ENCODE measurements around the gene CPE. TPM values are rescaled to one million over a fixed set of nuclear protein-coding genes. Genes with fewer than 3 reads are reported as not detected.

The CPE gene
- total RNA-seq, 2 donors from 2014 or later = 56.8 to 93.6 TPM

GRCh38 chr4:165384598-165384997 is 5.8 kb downstream of the CPE start:
- no peak for TF ChIP-seq CTCF (IDR thresholded peaks at IDR 0.05)
- peaks cover 0 to 4% of the 10 kb centered on the region in 2 donors for H3K27me3 ChIP-seq
- no peaks in the 10 kb centered on the region for H3K9me3 ChIP-seq
- no peak overlapping the region for H3K27ac ChIP-seq
- DNase-seq (ENCODE audit: low spot score) = no peak
- H3K36me3 ChIP-seq = no peaks in the 10 kb centered on the region
- no peaks in the 10 kb centered on the region for H3K4me1 ChIP-seq
- no peak overlapping the region for H3K4me3 ChIP-seq

- no peaks in the 10 kb centered on the region for H3K36me3 ChIP-seq
- peaks cover 0 to 4% of the 10 kb centered on the region in 2 donors for H3K27me3 ChIP-seq
- DNase-seq (ENCODE audit: low spot score) = no peak
- TF ChIP-seq CTCF (IDR thresholded peaks at IDR 0.05) = no peak
- H3K4me1 ChIP-seq = no peaks in the 10 kb centered on the region
- no peak overlapping the region for H3K27ac ChIP-seq
- no peak overlapping the region for H3K4me3 ChIP-seq
- no peaks in the 10 kb centered on the region for H3K9me3 ChIP-seq
These were observed 6.3 kb downstream of the CPE start for GRCh38 chr4:165385126-165385525.

GRCh38 chr4:165386328-165386727 is 7.5 kb downstream of the CPE start:
- Histone ChIP-seq H3K27me3 (peaks cover 0 to 4% of the 10 kb centered on the region in 2 donors), H3K27ac (no peak overlapping the region), H3K9me3 (no peaks in the 10 kb centered on the region), H3K4me3 (no peak overlapping the region), H3K4me1 (no peaks in the 10 kb centered on the region), H3K36me3 (no peaks in the 10 kb centered on the region)
- no peak for TF ChIP-seq CTCF (IDR thresholded peaks at IDR 0.05)
- DNase-seq (ENCODE audit: low spot score) = no peak

- Histone ChIP-seq H3K4me1 (peaks cover 0 to 2% of the 10 kb centered on the region in 2 donors), H3K27ac (no peak overlapping the region), H3K9me3 (no peaks in the 10 kb centered on the region), H3K36me3 (no peaks in the 10 kb centered on the region), H3K27me3 (peaks cover 0 to 4% of the 10 kb centered on the region in 2 donors), H3K4me3 (no peak overlapping the region)
- no peak for DNase-seq (ENCODE audit: low spot score)
- no peak for TF ChIP-seq CTCF (IDR thresholded peaks at IDR 0.05)
These were observed 9.9 kb downstream of the CPE start for GRCh38 chr4:165388756-165389155.

- no peak for DNase-seq (ENCODE audit: low spot score)
- no peak for TF ChIP-seq CTCF (IDR thresholded peaks at IDR 0.05)
- H3K9me3 ChIP-seq = no peaks in the 10 kb centered on the region
- H3K27ac ChIP-seq = no peak overlapping the region
- peaks cover 0 to 4% of the 10 kb centered on the region in 2 donors for H3K27me3 ChIP-seq
- H3K36me3 ChIP-seq = no peaks in the 10 kb centered on the region
- peaks cover 0 to 6% of the 10 kb centered on the region in 2 donors for H3K4me1 ChIP-seq
- no peak overlapping the region for H3K4me3 ChIP-seq
These were observed 14.2 kb downstream of the CPE start for GRCh38 chr4:165393051-165393450.

- no peaks in the 10 kb centered on the region for H3K36me3 ChIP-seq
- H3K9me3 ChIP-seq = no peaks in the 10 kb centered on the region
- no peak for TF ChIP-seq CTCF (IDR thresholded peaks at IDR 0.05)
- H3K27me3 ChIP-seq = no peaks in the 10 kb centered on the region
- peaks cover 0 to 6% of the 10 kb centered on the region in 2 donors for H3K4me1 ChIP-seq
- DNase-seq (ENCODE audit: low spot score) = no peak
- H3K27ac ChIP-seq = no peak overlapping the region
- no peak overlapping the region for H3K4me3 ChIP-seq
These were observed 14.9 kb downstream of the CPE start for GRCh38 chr4:165393704-165394103.
